HG02840 (cell line): Measurements from ENCODE around the gene COG6.

ENCODE experiments used
- ATAC-seq: cut with Tn5 transposase; IDR thresholded peaks from one replicate; pipeline ENCODE4 v1.9.1; 2021; ENCODE audit warnings: mild to moderate bottlenecking, moderate library complexity, moderate number of reproducible peaks; ENCODE audit not compliant: unreplicated experiment, low FRiP score

The COG6 gene

GRCh38 chr13:39676315-39676876 is 20.9 kb downstream of the COG6 start:
- ATAC-seq, result no peak

- peak; percentile 24 for ATAC-seq
Measured at GRCh38 chr13:39682310-39682709, 26.8 kb downstream of the COG6 start.

- peak; percentile 57 for ATAC-seq
Measured at GRCh38 chr13:39682788-39683187, 27.3 kb downstream of the COG6 start.

- no peak for ATAC-seq
Measured at GRCh38 chr13:39684531-39685137, 29.2 kb downstream of the COG6 start.

GRCh38 chr13:39685652-39686051 is 30.2 kb downstream of the COG6 start:
- ATAC-seq, result no peak

DNA sequence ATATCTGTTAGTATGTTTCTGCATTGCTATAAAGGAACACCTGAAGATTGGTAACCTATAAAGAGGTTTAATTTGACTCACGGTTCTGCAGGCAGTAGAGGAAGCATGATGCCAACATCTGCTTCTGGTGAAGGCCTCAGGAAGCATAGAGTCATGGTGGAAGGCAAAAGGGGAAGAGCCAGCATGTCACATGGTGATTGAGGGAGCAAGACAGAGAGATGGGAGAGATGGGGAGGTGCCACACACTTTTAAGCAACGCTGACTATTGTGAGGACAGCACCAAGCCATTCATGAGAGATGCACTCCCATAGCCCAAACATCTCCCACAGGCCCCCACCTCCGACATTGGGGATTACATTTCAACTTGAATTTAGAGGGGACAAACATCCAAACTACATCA is 32.8 kb downstream of the COG6 start:
- peak; percentile 24 for ATAC-seq

GRCh38 chr13:39688699-39689405 is 33.4 kb downstream of the COG6 start:
- peak; percentile 78 for ATAC-seq

GRCh38 chr13:39692660-39693438 is 37.4 kb downstream of the COG6 start:
- ATAC-seq, result no peak

GRCh38 chr13:39699274-39699673 is 43.8 kb downstream of the COG6 start:
- ATAC-seq, result no peak

DNA sequence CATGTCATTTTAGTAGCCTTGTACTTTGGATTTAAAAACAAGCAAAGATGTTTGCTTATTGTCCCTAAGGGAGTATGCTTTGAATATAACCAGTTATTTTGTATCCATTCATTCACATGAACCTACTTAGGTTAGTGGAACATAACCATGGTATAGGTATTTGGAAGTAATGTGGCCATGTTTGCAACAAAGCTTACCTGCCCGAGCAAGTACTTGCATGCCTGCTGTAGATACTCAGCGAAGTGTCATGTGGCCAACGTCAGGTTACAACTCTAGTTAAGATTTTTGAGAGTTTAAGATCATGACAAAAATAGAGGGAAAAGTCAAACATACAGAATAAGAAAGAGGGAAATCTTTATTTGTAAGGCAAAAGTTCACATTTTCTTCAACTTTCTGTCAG is 57.2 kb downstream of the COG6 start:
- ATAC-seq, result no peak

DNA sequence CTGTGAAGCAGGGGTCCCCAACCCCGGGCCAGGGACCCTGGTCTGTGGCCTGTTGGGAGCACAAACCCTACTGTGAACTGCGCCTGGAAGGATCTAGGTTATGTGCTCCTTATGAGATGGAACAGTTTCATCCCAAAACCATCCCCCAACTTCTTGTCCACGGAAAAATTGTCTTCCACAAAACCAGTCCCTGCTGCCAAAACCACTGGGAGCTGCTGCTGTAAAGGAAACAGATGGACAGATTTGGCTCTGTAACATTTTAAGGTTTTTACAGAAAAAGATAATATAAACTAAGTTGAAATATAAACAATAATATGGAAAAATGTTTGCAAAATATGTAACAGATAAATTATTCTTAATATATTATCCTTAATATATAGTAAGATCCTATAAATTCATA is 73.7 kb downstream of the COG6 start:
- no peak for ATAC-seq

DNA sequence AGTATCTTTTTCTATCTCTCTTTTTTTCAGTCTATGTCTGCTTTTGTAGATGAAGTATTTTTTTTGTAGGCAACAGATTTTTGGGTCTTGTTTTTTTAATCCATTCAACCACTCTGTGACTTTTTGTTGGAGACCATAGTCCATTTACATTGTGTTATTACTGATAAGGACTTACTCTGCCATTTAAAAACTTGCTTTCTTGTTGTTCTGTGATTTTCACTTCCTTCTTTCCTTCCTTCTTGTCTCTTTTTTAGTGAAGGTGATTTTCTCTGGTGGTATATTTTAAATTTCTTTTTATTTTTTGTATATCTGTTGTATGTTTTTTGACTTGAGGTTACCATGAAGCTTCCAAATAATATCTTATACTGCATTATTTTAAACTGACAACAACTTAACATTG is 79.5 kb downstream of the COG6 start:
- ATAC-seq, result no peak

GRCh38 chr13:39737047-39737446 is 81.6 kb downstream of the COG6 start:
- ATAC-seq, result no peak

DNA sequence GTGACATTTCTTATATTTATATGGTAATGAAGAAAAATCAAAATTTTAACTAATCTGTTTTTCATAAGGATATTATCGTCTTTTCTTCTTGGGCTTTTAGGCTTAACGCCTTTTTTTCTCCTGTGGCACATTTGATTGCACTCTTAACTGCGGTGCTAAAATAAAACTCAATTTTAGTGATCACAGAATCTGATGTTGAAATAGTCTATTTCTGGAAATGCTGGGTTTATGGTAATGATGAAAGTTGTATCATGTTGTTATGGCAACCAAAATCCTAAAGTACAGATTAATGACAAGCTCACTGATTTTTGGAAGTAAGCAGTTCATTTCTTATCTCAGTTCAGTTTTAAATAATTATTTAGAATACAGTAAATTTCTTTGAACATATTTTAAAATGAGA is 85.3 kb downstream of the COG6 start:
- no peak for ATAC-seq

- ATAC-seq, result no peak
Measured at GRCh38 chr13:39748961-39749360, 93.5 kb downstream of the COG6 start.

GRCh38 chr13:39749528-39749927 is 94.1 kb downstream of the COG6 start:
- no peak for ATAC-seq

DNA sequence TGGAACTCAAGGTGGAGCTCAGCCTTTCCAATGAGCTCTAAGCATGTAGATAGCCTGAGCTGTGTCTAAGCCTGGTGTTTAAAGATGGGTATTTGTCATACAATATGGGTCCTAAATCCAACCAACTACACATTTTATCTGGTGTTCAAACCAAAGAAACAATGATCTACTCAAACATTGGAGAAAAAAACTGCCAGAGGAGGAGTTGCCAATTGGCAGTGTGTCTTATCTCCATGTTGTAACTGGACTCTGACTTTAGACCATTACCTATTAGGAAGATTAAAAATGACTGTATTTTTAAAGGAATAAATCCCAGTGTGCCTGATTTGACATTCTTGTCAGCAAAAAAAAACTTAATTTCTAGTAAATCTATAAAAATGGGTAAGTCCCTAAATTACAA is 96.3 kb downstream of the COG6 start:
- no peak for ATAC-seq

DNA sequence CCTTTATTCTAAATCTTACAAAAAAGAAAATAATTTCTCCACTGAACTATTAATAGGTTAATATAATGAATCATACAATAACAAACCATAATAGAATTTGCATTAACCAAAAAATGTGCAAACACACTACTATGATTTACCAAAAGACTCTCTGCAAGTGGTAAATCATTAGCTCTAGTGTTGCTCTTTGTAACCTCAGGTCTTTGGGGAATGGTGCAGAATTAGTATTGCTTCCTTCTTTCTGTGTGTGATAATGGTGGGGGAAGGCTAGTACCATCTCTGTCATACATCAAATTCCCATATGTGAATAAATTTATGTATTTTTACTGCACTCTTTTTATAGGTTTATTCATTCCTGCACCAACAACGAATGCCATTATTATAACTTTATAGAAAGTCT is 105.1 kb downstream of the COG6 start:
- ATAC-seq, result peak; percentile 91

- no peak for ATAC-seq
Measured at GRCh38 chr13:39765801-39766463, 110.5 kb downstream of the COG6 start.

DNA sequence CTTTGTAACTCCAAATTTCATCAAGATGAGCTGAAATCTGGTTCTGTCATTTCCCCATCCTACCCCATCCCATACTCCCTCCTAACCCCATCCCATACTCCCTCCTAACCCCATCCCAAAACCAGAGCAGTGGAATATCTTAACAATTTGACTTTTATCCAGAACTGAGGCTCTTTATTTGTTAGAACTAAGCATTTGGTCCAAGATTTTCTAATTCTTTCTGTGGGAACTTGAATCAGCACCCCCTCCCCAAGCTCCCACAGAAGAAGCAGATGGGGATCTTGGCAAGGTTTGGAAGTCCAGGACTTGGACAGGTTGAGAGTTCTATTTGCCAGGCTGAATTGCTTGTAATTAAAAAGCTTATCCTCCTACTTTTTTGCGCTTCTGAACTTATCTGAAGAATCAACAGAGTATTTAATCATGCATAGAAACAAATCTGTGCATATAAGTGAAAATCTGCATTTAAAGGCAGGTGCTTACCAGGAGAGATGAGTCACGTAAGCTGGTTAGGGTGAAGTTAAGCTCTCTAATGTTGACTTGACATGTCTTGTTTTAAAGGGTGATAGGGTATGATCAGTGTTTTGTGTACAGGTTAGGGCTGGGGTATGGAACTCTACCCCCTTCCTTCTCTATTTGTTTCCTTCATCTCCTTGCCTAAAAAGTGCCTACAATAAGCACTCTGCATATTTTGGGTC is 111.1 kb downstream of the COG6 start:
- no peak for ATAC-seq
